HepG2 (cell line): Measurements from ENCODE around the gene PTPRM.

Experiments used
- ATM ChIP-seq: fragments of 450-650 bp; IDR thresholded peaks from 2 replicates; pipeline ENCODE4 v1.7.1; 2017; ENCODE audit warnings: mild to moderate bottlenecking, borderline replicate concordance
- FOXJ3 ChIP-seq: sonication (generic); formaldehyde crosslinking; IDR thresholded peaks from 2 replicates; pipeline ENCODE4 v1.4.0; 2020; ENCODE audit warnings: missing genetic modification reagents, mild to moderate bottlenecking, borderline replicate concordance
- NCOA5 ChIP-seq: sonication (generic); formaldehyde crosslinking; IDR thresholded peaks from 2 replicates; pipeline ENCODE4 v1.4.0; 2020; ENCODE audit warnings: missing genetic modification reagents
- TAF1 ChIP-seq: sonication (generic); formaldehyde crosslinking; IDR thresholded peaks from 2 replicates; pipeline ENCODE4 v1.4.0; 2020; ENCODE audit warnings: missing genetic modification reagents
- TF ChIP-seq, protein P1 (sequence below): sonication (generic); formaldehyde crosslinking; IDR thresholded peaks from 2 replicates; pipeline ENCODE4 v1.4.0; 2020; ENCODE audit warnings: missing genetic modification reagents

DNA sequence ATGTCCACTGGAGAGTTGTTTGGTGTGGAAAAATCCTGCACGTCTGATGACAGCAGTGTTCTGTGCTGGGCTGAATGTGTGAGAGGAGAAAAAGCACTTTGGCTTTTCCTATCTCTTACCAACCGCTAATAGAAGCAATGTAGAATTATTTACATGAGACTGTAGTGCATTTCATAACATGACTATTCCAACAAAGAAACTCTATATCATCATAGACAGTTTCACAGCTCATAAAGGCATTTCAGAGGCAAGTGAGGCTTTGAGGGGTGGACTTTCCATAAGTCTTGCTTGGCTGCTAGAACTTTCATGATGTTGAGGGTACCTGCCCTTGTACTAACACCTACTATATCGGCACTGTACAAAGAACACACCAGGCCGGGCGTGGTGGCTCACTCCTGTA, 697.0 kb downstream of the PTPRM start:
- TF ChIP-seq, protein P1, sequence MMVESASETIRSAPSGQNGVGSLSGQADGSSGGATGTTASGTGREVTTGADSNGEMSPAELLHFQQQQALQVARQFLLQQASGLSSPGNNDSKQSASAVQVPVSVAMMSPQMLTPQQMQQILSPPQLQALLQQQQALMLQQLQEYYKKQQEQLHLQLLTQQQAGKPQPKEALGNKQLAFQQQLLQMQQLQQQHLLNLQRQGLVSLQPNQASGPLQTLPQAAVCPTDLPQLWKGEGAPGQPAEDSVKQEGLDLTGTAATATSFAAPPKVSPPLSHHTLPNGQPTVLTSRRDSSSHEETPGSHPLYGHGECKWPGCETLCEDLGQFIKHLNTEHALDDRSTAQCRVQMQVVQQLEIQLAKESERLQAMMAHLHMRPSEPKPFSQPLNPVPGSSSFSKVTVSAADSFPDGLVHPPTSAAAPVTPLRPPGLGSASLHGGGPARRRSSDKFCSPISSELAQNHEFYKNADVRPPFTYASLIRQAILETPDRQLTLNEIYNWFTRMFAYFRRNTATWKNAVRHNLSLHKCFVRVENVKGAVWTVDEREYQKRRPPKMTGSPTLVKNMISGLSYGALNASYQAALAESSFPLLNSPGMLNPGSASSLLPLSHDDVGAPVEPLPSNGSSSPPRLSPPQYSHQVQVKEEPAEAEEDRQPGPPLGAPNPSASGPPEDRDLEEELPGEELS (CRISPR knock-in tag): no peak
- TF ChIP-seq TAF1 (CRISPR knock-in tag) (no peak), ATM (no peak), FOXJ3 (no peak), NCOA5 (CRISPR knock-in tag) (no peak)
